CD14-positive monocyte (primary cell): Measurements from ENCODE around the gene SMURF2. TPM values are rescaled to one million over a fixed set of nuclear protein-coding genes. Genes with fewer than 3 reads are reported as not detected.
A peak's percentile ranks its signal among the peaks of the same experiment; 100 is the strongest.

Experiments
- DNase-seq, 3 donors: peaks; one replicate each; pipeline ENCODE4 v3.0.0-alpha.2; 2011 to 2022
- H2AFZ ChIP-seq: 2 replicates; pipeline ENCODE4 v1.6.0; 2012; ENCODE audit warnings: mild to moderate bottlenecking, low read depth, low read length, inconsistent platforms; ENCODE audit not compliant: insufficient read depth, poor library complexity, severe bottlenecking
- H3K27ac ChIP-seq, 2 donors: 1 replicate in 1 of 2; 2 replicates in 1 of 2; pipeline ENCODE4 v1.5.1; 2012 to 2013; ENCODE audit warnings: low read length in 2 of 2, control low read depth in 1 of 2, inconsistent platforms in 1 of 2, low read depth in 1 of 2, mild to moderate bottlenecking in 1 of 2
- H3K27me3 ChIP-seq, 2 donors: one replicate each; pipeline versions ENCODE4 v1.6.0 to v1.6.1; 2011 to 2013; ENCODE audit warnings: low read length in 2 of 2; ENCODE audit not compliant: control insufficient read depth in 2 of 2, insufficient read depth in 2 of 2
- H3K36me3 ChIP-seq, 2 donors: replicated peaks in 1 of 2; 1 replicate in 1 of 2; 2 replicates in 1 of 2; pipeline versions ENCODE4 v1.5.1 to v1.6.1; 2012 to 2013; ENCODE audit warnings: low read length in 2 of 2, control low read depth in 1 of 2, inconsistent platforms in 1 of 2, mild to moderate bottlenecking in 1 of 2; ENCODE audit not compliant: insufficient read depth in 2 of 2, control insufficient read depth in 1 of 2
- H3K4me1 ChIP-seq, 2 donors: 1 replicate in 1 of 2; 2 replicates in 1 of 2; pipeline versions ENCODE4 v1.5.1 to v1.6.1; 2012 to 2013; ENCODE audit warnings: low read length in 2 of 2, control low read depth in 1 of 2, inconsistent platforms in 1 of 2, mild to moderate bottlenecking in 1 of 2, moderate library complexity in 1 of 2; ENCODE audit not compliant: insufficient read depth in 2 of 2, control insufficient read depth in 1 of 2
- H3K4me2 ChIP-seq: replicated peaks from 2 replicates; pipeline ENCODE3; 2012; ENCODE audit warnings: low read length, moderate library complexity, mild to moderate bottlenecking; ENCODE audit not compliant: poor library complexity, severe bottlenecking; ENCODE audit errors: extremely low read depth
- H3K4me3 ChIP-seq, 3 experiments: fragments of 200-600 bp in 1 of 3; sonication (generic) in 1 of 3; replicated peaks in 1 of 3; 1 replicate in 2 of 3; 2 replicates in 1 of 3; pipeline ENCODE4 v1.5.1; 2011 to 2013; ENCODE audit warnings: low read length in 3 of 3, mild to moderate bottlenecking in 3 of 3, control low read depth in 2 of 3, low read depth in 2 of 3, inconsistent platforms in 1 of 3, moderate library complexity in 1 of 3
- H3K79me2 ChIP-seq: 2 replicates; pipeline ENCODE4 v1.6.0; 2012; ENCODE audit warnings: mild to moderate bottlenecking, control low read depth, inconsistent platforms, low read length, moderate library complexity; ENCODE audit not compliant: insufficient read depth
- H3K9ac ChIP-seq: 2 replicates; pipeline ENCODE4 v1.6.0; 2017; ENCODE audit warnings: low read length, mild to moderate bottlenecking; ENCODE audit not compliant: insufficient read depth, poor library complexity, severe bottlenecking
- H3K9me3 ChIP-seq, 2 donors: replicated peaks in 1 of 2; 1 replicate in 1 of 2; 2 replicates in 1 of 2; pipeline versions ENCODE4 v1.5.1 to v1.6.1; 2012 to 2013; ENCODE audit warnings: low read length in 2 of 2, control low read depth in 1 of 2; ENCODE audit not compliant: control insufficient read depth in 1 of 2, insufficient read depth in 1 of 2
- H4K20me1 ChIP-seq: 2 replicates; pipeline ENCODE4 v1.6.0; 2012; ENCODE audit warnings: mild to moderate bottlenecking, low read length, control low read depth, moderate library complexity; ENCODE audit not compliant: insufficient read depth
- H3K27ac Mint-ChIP-seq, 7 donors: one replicate each; pipeline ENCODE4 v1.8.0; 2020; ENCODE audit warnings: mild to moderate bottlenecking in 7 of 7, mixed read lengths in 7 of 7, moderate library complexity in 6 of 7, inconsistent platforms in 2 of 7
- H3K27me3 Mint-ChIP-seq, 3 donors: one replicate each; pipeline ENCODE4 v1.8.0; 2021 to 2022; ENCODE audit warnings: low read depth in 3 of 3, mild to moderate bottlenecking in 3 of 3, mixed read lengths in 3 of 3, moderate library complexity in 3 of 3, inconsistent platforms in 1 of 3
- H3K36me3 Mint-ChIP-seq, 2 donors: one replicate each; pipeline ENCODE4 v1.8.0; 2020; ENCODE audit warnings: mixed read lengths in 2 of 2, inconsistent platforms in 1 of 2, mild to moderate bottlenecking in 1 of 2
- H3K4me1 Mint-ChIP-seq: one replicate; pipeline ENCODE4 v1.8.0; 2020; ENCODE audit warnings: mild to moderate bottlenecking, mixed read lengths
- H3K4me3 Mint-ChIP-seq, 2 donors: one replicate each; pipeline ENCODE4 v1.8.0; 2020; ENCODE audit warnings: mild to moderate bottlenecking in 2 of 2, mixed read lengths in 2 of 2, moderate library complexity in 1 of 2
- H3K9me3 Mint-ChIP-seq, 7 donors: one replicate each; pipeline ENCODE4 v1.8.0; 2020 to 2022; ENCODE audit warnings: mixed read lengths in 7 of 7, mild to moderate bottlenecking in 6 of 7, moderate library complexity in 6 of 7, inconsistent platforms in 2 of 7
- WGBS: methylation state at CpG from one replicate; pipeline ENCODE4 v1.1.5; 2013; ENCODE audit warnings: missing lambda C conversion rate; ENCODE audit not compliant: insufficient coverage; 5-methylcytosine and 5-hydroxymethylcytosine counted together
- intact Hi-C, 2 donors: fragments of 100-400 bp; cut with micrococcal nuclease; formaldehyde crosslinking; loops; one replicate each; pipeline versions ENCODE4 v1.15.0 to v1.15.1; 2023
- polyA plus RNA-seq, 3 donors: library from polyadenylated mRNA; depleted of rRNA in 1 of 3; unstranded in 2 of 3; stranded (reverse) in 1 of 3; fragments of 300-500 nt in 2 of 3; fragments of >200 nt in 1 of 3; fragmentation: Illumina TruSeq in 2 of 3; gene quantifications; 1 replicate in 2 of 3; 2 replicates in 1 of 3; pipeline ENCODE4 v1.2.3, GENCODE V29; 2012 to 2021
- TF ChIP-seq, protein P1 (sequence below): fragments of 200-600 bp; IDR thresholded peaks from one replicate; pipeline ENCODE4 v1.8.0; 2022; ENCODE audit warnings: antibody characterized with exemption, mild to moderate bottlenecking

Gene SMURF2
- polyA plus RNA-seq, 3 donors: 2.2 to 12.9 (median 4.5) TPM

GRCh38 chr17:64509179-64509578, 152.9 kb downstream of the SMURF2 start:
- H4K20me1 ChIP-seq: peaks cover 31% of the 10 kb centered on the region
- Mint-ChIP-seq H3K9me3 (peaks cover 0 to 5% (median 2%) of the 10 kb centered on the region in 7 donors), H3K4me3 (no peak overlapping the region), H3K36me3 (peaks cover 46 to 47% of the 10 kb centered on the region in 2 donors), H3K27me3 (no peaks in the 10 kb centered on the region), H3K27ac (peak overlapping the region in 1 of 7 donors; percentile 80), H3K4me1 (peaks cover 16% of the 10 kb centered on the region)
- no peak overlapping the region for H3K9ac ChIP-seq
- TF ChIP-seq, protein P1, sequence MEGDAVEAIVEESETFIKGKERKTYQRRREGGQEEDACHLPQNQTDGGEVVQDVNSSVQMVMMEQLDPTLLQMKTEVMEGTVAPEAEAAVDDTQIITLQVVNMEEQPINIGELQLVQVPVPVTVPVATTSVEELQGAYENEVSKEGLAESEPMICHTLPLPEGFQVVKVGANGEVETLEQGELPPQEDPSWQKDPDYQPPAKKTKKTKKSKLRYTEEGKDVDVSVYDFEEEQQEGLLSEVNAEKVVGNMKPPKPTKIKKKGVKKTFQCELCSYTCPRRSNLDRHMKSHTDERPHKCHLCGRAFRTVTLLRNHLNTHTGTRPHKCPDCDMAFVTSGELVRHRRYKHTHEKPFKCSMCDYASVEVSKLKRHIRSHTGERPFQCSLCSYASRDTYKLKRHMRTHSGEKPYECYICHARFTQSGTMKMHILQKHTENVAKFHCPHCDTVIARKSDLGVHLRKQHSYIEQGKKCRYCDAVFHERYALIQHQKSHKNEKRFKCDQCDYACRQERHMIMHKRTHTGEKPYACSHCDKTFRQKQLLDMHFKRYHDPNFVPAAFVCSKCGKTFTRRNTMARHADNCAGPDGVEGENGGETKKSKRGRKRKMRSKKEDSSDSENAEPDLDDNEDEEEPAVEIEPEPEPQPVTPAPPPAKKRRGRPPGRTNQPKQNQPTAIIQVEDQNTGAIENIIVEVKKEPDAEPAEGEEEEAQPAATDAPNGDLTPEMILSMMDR: no peak
- H3K9me3 ChIP-seq: no peaks in the 10 kb centered on the region
- DNase-seq: no peak
- intact Hi-C loops: no loop called here
- no peak overlapping the region for H3K4me2 ChIP-seq
- 100% methylated on average over 4 of the region's 6 CpGs for WGBS
- peaks cover 55% of the 10 kb centered on the region for H3K79me2 ChIP-seq
- H3K27me3 ChIP-seq: no peaks in the 10 kb centered on the region
- peaks cover 36 to 57% of the 10 kb centered on the region in 2 donors for H3K36me3 ChIP-seq
- peaks cover 14 to 25% of the 10 kb centered on the region in 2 donors for H3K4me1 ChIP-seq
- H3K4me3 ChIP-seq: no peak overlapping the region
- no peak overlapping the region for H3K27ac ChIP-seq
- no peak overlapping the region for H2AFZ ChIP-seq

- H3K36me3 Mint-ChIP-seq: peaks cover 46 to 47% of the 10 kb centered on the region in 2 donors
- no peak overlapping the region for H3K27ac Mint-ChIP-seq
- no peak overlapping the region for H3K4me3 Mint-ChIP-seq
- WGBS: 100% methylated on average over 1 of the region's 2 CpGs
- intact Hi-C loops: no loop called here
- TF ChIP-seq, protein P1: no peak
- H3K9ac ChIP-seq: no peak overlapping the region
- H3K4me1 Mint-ChIP-seq: peaks cover 21% of the 10 kb centered on the region
- no peak for DNase-seq
- H3K27ac ChIP-seq: no peak overlapping the region
- peaks cover 0 to 5% (median 2%) of the 10 kb centered on the region in 7 donors for H3K9me3 Mint-ChIP-seq
- no peak overlapping the region for H2AFZ ChIP-seq
- peaks cover 60% of the 10 kb centered on the region for H3K79me2 ChIP-seq
- H3K27me3 Mint-ChIP-seq: no peaks in the 10 kb centered on the region
- H3K4me1 ChIP-seq: peaks cover 19 to 30% of the 10 kb centered on the region in 2 donors
- H3K36me3 ChIP-seq: peaks cover 36 to 57% of the 10 kb centered on the region in 2 donors
- no peaks in the 10 kb centered on the region for H3K9me3 ChIP-seq
- no peaks in the 10 kb centered on the region for H3K27me3 ChIP-seq
- no peak overlapping the region for H3K4me3 ChIP-seq
- no peak overlapping the region for H3K4me2 ChIP-seq
- H4K20me1 ChIP-seq: peaks cover 36% of the 10 kb centered on the region
Observed at GRCh38 chr17:64508683-64509082, 153.4 kb downstream of the SMURF2 start.
